HG03460 (cell line): ENCODE measurements around the gene DLG1.

Source experiments
- ATAC-seq: cut with Tn5 transposase; IDR thresholded peaks from one replicate; pipeline ENCODE4 v1.9.1; 2021; ENCODE audit not compliant: unreplicated experiment

The DLG1 gene

GRCh38 chr3:197183582-197183981, 114.8 kb downstream of the DLG1 start:
- ATAC-seq = no peak

DNA sequence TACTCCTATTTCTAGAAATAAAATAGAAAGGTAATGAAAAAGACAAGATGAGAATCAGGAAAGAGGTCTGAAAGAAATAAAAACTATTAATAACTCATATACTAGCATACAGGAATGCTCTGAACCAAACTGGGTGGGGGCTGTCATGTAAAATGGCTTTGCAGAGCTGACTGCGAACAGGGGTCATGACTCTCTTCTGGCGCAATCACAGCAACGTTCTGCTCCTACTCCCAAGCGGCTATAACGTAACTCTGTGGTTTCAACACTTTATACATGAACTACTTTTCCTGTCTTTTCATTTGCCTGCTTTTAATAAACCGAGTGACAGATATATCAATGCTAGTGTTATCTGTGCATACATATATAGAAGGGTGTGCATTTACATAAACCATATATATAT, 116.7 kb downstream of the DLG1 start:
- no peak for ATAC-seq

DNA sequence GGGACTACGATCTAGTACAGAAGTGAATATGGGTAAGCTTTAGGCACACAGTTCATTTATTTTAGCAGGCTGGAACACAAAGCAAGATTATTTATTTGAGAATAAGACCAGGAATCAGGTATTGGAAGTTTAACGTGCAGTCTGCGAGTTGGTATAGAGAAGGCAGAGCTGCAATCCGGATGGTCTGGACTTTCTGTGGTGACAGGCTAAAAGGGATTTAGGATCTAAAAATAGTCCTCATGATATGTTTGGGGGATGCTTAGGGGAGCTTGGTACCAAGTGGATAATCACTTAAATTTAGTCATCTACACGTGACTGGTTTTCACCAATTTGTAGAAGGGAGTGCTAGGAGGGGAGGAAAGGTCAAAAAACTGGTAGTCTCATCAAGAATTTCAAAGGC, 119.4 kb downstream of the DLG1 start:
- no peak for ATAC-seq

- no peak for ATAC-seq
Observed at GRCh38 chr3:197175503-197175902, 122.9 kb downstream of the DLG1 start.

DNA sequence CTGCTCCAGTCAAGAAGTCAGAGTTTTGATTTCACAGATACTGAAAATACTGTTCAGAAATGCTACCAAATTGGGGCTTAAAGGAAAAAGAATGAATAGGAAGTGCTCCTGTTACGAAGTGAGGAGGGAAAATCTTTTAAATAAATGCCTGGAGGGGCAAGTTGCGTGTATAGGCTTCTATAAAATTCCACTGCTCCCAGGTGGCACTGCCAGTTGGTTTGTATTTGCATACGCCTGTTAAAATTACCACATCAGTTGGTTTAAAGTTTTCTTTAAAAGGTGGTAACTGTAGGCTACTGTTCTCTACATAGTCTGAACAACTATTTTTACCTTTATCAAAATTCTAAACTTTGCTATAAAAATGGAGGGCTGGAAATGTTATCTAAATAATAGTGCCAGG, 123.5 kb downstream of the DLG1 start:
- no peak for ATAC-seq

DNA sequence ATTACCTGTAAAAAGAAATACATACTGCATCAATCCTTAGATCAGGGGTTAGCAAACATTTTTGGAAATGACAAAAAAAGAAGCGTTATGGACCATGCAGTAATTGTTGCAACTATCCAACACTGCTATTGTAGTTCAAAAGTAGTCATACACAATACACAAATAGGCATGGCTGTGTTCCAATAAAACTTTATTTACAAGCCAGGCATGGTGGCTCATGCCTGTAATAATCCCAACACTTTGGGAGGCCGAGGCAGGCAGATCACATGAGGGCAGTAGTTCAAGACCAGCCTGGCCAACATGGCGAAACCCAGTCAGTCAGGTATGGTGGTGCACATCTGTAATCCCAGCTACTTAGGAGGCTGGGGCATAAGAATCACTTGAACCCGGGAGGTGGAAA, 124.8 kb downstream of the DLG1 start:
- no peak for ATAC-seq

DNA sequence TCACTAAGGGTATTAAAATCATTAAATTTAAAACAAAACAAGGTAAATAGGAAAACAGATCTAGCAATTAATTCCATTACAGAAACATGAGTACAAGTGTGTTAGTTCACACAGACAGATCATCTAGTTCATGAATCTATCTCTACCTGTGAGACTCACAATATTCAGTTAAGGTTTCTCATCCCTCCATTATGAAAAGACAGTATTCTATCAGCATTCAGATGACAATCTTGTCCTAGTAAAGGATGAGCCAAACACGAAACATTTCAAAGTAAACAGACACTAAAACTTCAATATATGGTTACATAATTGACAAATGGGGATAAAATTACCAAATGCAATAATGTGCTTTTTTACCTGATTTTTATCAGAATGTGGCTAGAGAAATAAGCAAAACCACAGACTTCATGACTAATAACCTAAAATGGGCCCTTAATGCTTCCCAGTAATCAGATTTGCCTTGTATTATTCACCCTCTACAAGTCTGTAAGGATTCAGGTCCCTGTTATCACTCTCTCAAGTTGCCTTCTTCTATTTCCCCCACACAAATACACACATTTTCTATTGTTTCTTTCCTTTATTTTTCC, 126.8 kb downstream of the DLG1 start:
- no peak for ATAC-seq

DNA sequence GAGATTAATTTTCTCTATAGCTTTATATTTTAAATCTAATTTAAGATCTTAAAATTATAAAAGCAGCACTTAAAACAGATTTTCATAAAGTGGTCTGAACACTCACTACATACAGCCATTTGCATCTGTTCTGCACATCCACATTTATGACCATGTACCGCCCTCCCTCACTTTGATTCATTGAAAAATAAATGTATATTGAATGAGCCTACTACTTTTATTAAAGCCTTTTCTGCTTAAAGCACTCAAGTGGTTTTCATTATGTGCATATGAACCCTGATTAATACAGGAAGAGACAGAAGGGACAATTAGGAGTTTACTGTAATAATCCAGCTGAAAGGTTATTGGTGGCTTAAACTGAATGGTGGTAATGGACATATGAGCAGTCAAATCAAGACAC, 129.4 kb downstream of the DLG1 start:
- no peak for ATAC-seq

- ATAC-seq = no peak
Observed at GRCh38 chr3:197168606-197169005, 129.8 kb downstream of the DLG1 start.

- ATAC-seq = no peak
Observed at GRCh38 chr3:197168063-197168462, 130.3 kb downstream of the DLG1 start.

GRCh38 chr3:197167549-197167948, 130.9 kb downstream of the DLG1 start:
- no peak for ATAC-seq

- no peak for ATAC-seq
Observed at GRCh38 chr3:197165890-197166289, 132.5 kb downstream of the DLG1 start.

DNA sequence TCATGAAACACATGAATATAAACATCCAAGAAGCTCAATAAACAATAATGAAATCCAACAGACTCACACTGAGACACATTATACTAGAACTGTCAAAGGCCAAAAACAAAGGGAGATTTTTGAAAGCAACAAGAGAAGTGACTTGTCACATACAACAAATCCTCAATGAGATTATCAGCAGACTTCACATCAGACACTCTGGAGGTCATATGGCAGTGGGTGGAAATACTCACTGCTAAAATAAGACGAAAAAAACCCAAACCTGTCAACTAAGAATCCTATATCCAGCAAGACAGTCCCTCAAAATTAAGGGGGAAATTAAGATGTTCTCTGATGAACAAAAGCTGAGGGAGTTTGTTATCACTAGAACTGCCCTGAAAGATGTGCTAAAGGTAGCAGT, 143.4 kb downstream of the DLG1 start:
- ATAC-seq = no peak

GRCh38 chr3:197151580-197151979, 146.8 kb downstream of the DLG1 start:
- no peak for ATAC-seq

DNA sequence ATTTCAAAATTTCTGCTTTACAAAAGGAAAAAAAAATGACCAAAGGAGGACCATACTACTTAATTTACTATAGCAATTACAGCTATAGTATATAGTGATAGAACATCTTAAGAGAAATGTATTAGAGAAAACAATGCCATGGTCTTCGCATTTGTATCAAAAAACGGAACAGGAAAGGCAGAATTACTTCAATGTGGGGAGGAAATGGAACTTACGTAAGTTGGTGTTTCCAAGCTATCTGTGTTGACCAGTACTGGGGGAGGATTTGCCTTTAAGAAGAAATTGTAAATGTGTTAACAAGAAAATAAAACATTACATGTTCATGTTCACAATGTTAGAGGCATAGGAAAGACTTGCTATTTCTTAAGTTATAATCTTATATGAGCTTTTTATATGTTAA, 148.9 kb downstream of the DLG1 start:
- no peak for ATAC-seq

- no peak for ATAC-seq
Observed at GRCh38 chr3:197144188-197144587, 154.2 kb downstream of the DLG1 start.

GRCh38 chr3:197139586-197139985, 158.8 kb downstream of the DLG1 start:
- no peak for ATAC-seq

DNA sequence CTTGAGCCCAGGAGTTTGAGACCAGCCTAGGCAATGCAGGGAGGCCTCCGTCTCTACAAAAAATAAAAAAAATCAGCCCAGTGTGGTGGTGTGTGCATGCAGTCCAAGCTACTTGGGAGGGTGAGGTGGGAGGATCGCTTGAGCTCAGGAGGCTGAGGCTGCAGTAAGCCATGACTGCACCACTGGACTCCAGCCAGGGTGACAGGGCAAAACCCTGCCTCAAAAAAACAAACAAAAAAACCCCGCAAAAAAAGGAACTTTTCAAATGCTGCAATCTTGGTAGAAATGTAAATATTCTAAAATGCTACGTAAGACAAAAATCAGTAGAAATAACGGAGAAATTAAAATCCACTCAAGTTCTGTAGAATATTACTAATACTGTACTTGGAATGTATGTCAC, 160.7 kb downstream of the DLG1 start:
- ATAC-seq = no peak

GRCh38 chr3:197136744-197137143, 161.7 kb downstream of the DLG1 start:
- no peak for ATAC-seq

DNA sequence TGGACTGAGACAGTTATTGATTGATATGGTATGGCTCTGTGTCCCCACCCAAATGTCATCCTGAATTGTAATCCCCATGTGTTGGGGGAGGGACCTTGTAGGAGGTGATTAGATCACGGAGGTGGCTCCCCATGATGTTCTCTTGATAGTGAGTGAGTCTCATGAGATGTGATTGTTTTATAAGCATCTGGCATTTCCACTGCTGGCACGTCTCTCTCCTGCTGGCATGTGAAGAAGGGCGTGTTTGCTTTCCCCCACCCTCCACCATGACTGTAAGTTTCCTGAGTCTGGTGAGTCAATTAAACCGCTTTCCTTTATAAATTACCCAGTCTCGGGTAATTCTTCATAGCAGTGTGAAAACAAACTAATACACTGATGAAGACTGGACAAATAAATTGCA, 163.2 kb downstream of the DLG1 start:
- ATAC-seq = no peak

DNA sequence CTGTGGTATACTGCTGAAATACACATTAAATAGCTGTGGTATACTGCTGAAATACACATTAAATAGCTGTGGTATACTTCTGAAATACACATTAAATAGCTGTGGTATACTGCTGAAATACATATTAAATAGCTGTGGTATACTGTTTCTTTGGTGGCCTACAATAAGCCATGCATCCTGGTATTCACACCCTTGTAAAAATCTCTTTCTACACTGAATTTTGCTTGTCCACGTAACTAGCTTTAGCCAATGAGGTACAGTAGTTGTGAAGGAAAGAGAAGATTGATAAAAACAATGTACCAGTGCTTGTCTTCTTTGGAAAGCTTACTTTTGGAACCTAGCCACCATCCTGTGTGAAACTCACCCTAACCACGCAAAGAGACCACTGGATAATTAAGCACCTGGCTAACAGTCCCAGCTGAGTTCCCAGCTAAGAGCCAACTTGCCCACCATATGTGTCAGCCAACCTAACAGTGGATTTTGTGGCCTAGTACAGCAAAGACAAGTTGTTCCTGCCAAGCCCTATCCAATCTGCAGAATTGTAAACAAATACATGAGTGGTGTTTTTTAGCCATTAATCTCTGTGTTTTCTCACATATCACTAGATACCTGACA, 165.4 kb downstream of the DLG1 start:
- no peak for ATAC-seq

DNA sequence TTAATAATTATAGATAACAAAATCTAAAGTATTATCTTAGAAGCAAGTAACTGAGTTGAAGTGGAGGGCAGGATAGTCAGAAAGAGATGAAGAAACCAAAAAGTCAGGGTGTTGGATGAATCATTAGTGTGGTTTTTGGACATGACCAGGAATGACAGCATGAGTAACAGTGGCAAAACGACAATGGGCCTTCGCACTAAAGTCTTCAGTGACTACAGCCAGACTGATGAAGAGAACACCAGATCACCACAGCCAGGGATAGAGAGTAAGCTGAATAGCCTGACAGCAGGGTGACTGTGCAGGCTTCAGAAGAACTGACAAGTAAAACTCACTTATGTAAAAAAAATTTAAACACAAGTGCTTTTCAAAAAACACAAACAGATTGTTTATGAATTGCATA, 172.8 kb downstream of the DLG1 start:
- ATAC-seq = no peak

- no peak for ATAC-seq
Observed at GRCh38 chr3:197124713-197125112, 173.7 kb downstream of the DLG1 start.
